Central memory CD4-positive, alpha-beta T cell (primary cell): ENCODE measurements around the gene GBGT1.

Experiments
- DNase-seq: peaks from one replicate; pipeline ENCODE4 v3.0.0; 2022

The GBGT1 gene

GRCh38 chr9:133113163-133113948 lies 50.4 kb downstream of the GBGT1 start:
- DNase-seq: no peak

- peak; percentile 53 for DNase-seq
Measured at GRCh38 chr9:133112663-133113026, 51.1 kb downstream of the GBGT1 start.

GRCh38 chr9:133111808-133112662 lies 51.7 kb downstream of the GBGT1 start:
- no peak for DNase-seq

DNA sequence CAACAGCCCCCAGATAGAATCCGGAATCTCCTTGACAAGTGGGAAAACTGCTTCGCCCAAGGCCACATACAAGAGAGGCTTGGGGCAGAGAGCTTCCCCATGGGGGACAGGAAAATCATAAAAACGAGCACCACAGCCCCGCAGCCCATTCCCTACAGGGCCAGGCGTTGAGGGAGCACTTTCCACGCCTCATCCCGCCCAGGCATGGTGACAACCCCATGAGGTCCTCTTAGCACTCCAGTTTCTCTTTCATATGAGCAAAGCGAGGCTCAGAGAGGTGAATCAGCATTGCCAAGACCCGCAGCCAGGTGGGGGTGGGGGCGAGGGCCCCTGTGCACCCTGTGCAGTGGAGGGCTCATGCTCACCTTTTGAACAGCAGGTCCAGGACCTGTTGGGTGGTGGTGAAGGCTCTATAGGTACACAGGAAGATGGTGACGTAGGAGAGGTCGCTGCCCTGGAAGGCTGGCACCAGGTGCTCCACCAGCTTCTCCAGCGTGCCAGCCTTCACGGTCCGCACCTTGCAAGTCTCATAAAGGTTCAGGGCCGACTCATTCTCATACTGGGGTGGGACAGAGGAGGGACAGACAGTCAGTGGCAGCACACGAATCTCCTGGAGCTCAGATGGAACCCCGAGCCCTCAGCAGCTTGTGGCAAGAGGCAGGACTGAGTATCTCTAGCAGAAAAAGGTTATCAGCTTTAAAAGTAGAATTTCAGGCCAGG lies 53.6 kb downstream of the GBGT1 start:
- no peak for DNase-seq

GRCh38 chr9:133108794-133109641 lies 54.7 kb downstream of the GBGT1 start:
- no peak for DNase-seq

GRCh38 chr9:133107961-133108793 lies 55.5 kb downstream of the GBGT1 start:
- DNase-seq: no peak

- DNase-seq: no peak
Measured at GRCh38 chr9:133107245-133107722, 56.4 kb downstream of the GBGT1 start.

DNA sequence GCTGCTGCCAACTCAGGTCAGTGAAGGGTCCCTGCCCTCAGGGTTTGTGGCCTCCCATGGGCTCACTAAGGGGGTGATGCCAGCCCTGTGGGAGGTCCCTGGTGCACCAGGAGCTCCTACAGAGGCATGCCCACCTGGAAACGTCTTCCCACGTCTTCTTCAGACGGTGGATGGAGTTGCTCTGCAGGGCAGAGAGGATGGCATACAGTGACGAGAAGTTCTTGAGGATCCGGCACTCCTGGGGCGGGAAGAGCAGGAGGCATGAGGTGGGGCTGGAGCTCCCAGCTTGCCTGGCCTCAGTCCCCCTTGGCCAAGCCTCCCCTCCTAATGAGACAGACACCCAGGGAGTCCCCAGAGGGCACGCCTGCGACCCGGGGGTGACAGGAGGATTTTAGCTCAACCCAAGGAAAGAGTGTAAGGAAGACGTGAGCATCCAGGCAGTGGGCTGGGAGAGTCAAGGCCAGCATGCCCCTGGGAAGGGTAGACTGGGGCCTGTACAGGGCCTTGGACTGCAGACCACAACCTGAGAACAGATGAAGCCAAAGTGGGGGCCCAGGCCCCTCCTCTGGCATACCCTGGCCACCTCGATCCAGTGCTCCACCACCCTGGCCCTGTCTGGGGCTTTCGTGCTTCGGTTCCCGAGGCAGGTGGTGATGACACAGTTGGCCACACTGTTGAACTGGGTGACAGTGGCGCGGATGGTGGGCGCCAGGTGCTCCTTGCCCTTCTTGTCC lies 57.0 kb downstream of the GBGT1 start:
- DNase-seq: no peak

- DNase-seq: no peak
Measured at GRCh38 chr9:133105461-133105770, 58.3 kb downstream of the GBGT1 start.

DNA sequence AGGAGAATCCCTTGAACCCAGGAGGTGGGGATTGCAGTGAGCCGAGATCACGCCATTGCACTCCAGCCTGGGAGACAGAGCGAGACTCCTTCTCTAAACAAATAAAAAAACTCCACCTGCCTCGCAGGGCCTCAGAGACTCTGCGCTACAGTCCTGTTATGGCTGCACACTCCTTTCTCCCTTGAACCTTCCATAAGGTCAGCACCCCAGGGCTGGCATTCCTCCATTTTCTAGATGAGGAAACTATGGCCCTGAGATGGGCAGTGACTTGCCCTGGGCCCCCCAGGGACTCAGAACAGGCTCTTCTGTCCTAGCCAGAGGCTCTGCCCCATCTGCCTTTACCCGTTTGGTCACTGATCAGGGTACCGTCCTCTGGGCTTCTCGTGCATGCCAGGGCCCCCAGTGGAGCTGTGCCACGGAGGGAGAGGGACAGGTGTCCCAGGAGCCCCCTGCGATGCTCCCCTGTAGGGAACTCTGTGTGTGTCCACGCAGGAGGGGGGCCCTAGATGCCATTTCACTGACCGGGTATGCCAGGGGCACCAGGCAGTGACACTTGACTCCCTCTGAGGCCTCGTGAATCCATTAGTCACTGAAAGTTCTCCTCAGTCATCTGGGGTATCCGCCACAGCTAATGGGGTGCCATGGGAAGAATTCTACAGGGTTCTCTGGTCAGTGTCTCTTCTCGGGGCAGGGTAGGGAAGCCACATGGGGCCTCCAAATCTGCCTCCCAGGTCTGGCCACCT lies 58.8 kb downstream of the GBGT1 start:
- DNase-seq: no peak

DNA sequence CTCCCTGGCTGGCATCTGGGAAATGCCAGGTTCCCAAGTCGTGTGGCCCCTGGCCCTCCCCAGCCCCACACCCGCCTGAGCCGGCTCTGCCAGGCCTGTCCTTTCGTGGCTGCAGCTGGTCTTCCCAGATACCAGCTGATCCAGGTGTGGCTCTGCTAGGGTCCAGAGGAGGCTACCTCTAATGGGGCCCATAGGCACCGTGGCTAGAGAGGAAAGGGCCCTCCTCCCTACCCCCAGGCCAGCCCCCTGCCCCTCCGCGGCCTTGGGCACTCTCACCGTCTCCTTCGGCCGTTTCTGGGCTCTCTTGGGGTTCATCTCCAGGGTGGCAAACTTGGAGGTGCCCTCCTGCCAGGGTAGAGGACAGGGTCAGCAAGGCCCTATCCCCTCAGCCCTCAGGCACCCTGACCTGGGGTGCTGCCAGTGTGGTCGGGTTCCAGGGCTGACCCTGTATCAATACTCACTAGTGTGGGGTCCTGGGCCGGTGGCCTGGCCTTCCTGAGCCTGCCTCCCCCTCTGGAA lies 59.7 kb downstream of the GBGT1 start:
- DNase-seq: no peak

DNA sequence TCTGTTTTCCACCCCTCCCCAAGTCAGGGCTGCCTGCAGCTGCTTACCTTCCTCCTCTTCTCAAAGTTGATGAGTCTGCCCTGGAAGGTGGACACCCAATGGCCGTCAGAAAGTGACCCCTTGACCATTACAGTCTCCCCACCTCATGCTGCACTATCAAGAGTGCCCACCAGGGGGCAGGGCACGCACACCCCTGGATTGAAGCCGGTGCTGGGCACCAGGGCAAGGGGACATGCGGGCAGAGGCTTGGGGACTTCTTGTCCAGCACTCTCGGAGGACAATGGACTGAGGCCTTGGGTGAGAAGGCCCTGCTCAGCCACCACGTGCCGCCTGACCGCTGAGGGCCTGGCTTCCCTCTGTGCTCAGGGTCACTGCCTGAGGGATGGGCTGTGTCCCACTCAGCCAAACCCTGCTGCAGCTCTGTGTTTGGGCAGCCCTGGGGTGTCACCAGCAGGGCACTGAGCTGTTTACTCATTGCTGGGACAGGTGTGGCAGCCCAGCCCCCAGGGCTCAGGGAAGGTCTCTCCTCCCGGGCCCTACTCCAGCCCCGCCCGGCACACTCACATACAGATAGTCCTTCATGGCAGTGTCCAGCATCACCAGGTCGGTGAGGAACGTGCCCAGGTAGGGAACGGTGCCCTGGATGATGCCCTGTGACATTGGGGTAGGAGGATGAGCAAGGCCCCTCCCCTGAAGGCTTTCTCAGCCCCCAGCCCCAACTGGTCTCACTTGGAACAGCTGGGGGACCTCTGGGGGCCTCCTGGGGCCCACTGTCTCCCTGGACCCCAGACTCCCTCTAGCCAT lies 60.3 kb downstream of the GBGT1 start:
- DNase-seq: peak; percentile 42
